Adrenal gland (tissue), 5 donors: ENCODE measurements around the gene OIT3.

Source experiments
- CTCF ChIP-seq, 6 experiments: fragments of 450-650 bp in 4 of 6; fragments of 200-600 bp in 2 of 6; sonication (generic) in 1 of 6; IDR thresholded peaks; 1 replicate in 5 of 6; 2 replicates in 1 of 6; pipeline versions ENCODE4 v1.5.1 to v1.8.0; 2016 to 2021; ENCODE audit warnings: antibody characterized with exemption in 6 of 6, mild to moderate bottlenecking in 2 of 6, moderate library complexity in 1 of 6
- POLR2A ChIP-seq, 2 donors: fragments of 450-650 bp; IDR thresholded peaks; one replicate each; pipeline ENCODE4 v1.6.1; 2017; ENCODE audit warnings: antibody characterized with exemption in 2 of 2, mild to moderate bottlenecking in 2 of 2, moderate library complexity in 1 of 2
- donor health status: DM: no; HTN: no; CAD: no.

DNA sequence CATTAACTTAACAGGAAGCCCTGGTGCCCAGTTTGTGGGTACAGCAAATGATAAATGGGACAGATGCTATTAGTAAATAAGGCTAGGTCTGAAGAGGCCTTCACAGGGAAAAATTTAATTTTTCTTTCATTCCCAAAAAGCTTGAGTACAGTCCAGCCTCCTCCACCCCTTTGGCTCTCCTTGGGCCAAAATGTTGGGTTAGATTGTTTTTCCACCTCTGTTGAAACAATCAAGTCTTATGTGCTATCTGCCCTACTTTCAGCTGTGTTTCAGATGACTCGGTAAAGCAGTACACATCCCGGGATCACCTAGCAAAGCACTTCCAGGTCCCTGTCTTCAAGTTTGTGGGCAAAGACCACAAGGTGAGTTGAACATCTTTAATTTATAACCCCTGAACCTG, 36.7 kb downstream of the OIT3 start:
- TF ChIP-seq CTCF (IDR thresholded peaks at IDR 0.05) (no peak), POLR2A (IDR thresholded peaks at IDR 0.05) (no peak)
